Measurements from ENCODE around the gene TENM3.

GRCh38 chr4:182805321-182805720 is 562.1 kb downstream of the TENM3 start:
- TF ChIP-seq EZH2phosphoT487 (IDR thresholded peaks at IDR 0.05; ENCODE audit: low read length): no peak
- TF ChIP-seq EZH2 (optimal IDR thresholded peaks at IDR 0.05; ENCODE audit: low read depth, low read length): no peak

All from MM.1S (cell line).